OCI-LY1 (cell line): ENCODE measurements around the gene CTNND2.

Experiments used
- H2AFZ ChIP-seq: fragments of 200-600 bp; sonication (generic), shearing (Covaris generic); 2 replicates; pipeline ENCODE4 v1.6.0; 2014; ENCODE audit warnings: antibody characterized with exemption, mild to moderate bottlenecking, low read length
- H3F3A ChIP-seq: fragments of 200-600 bp; sonication (generic), shearing (Covaris generic); 2 replicates; pipeline ENCODE4 v1.6.0; 2014; ENCODE audit warnings: mild to moderate bottlenecking, antibody characterized with exemption, low read length, moderate library complexity; ENCODE audit not compliant: insufficient read depth
- H3K27ac ChIP-seq: fragments of 200-600 bp; sonication (generic); 2 replicates; pipeline ENCODE4 v1.5.1; 2014; ENCODE audit warnings: low read length, mixed run types, mild to moderate bottlenecking, low read depth; ENCODE audit not compliant: poor library complexity, severe bottlenecking
- H3K27me3 ChIP-seq: fragments of 200-600 bp; sonication (generic); 2 replicates; pipeline ENCODE4 v1.6.0; 2014; ENCODE audit warnings: antibody characterized with exemption, mild to moderate bottlenecking, low read length, moderate library complexity; ENCODE audit not compliant: insufficient read depth
- H3K36me3 ChIP-seq: fragments of 200-600 bp; sonication (generic); 2 replicates; pipeline ENCODE4 v1.6.1; 2014; ENCODE audit warnings: mild to moderate bottlenecking, antibody characterized with exemption, low read length, moderate library complexity, mixed read lengths; ENCODE audit not compliant: insufficient read depth
- H3K4me1 ChIP-seq: fragments of 200-600 bp; sonication (generic); 2 replicates; pipeline ENCODE4 v1.5.1; 2014; ENCODE audit warnings: mild to moderate bottlenecking, low read length, moderate library complexity; ENCODE audit not compliant: insufficient read depth, severe bottlenecking
- H3K4me2 ChIP-seq: fragments of 200-600 bp; sonication (generic), shearing (Covaris generic); 2 replicates; pipeline ENCODE4 v1.6.1; 2014; ENCODE audit warnings: low read length
- H3K4me3 ChIP-seq: fragments of 200-600 bp; sonication (generic); 2 replicates; pipeline ENCODE4 v1.5.1; 2014; ENCODE audit warnings: low read length, low read depth, mild to moderate bottlenecking, mixed read lengths; ENCODE audit not compliant: poor library complexity, severe bottlenecking
- H3K79me2 ChIP-seq: fragments of 200-600 bp; shearing (Covaris generic); 2 replicates; pipeline ENCODE4 v1.6.1; 2016; ENCODE audit warnings: mixed run types, low read length, mixed read lengths; ENCODE audit not compliant: insufficient read depth
- H3K9ac ChIP-seq: fragments of 200-600 bp; sonication (generic), shearing (Covaris generic); 2 replicates; pipeline ENCODE4 v1.6.1; 2014; ENCODE audit warnings: mild to moderate bottlenecking, low read length, mixed read lengths
- H3K9me2 ChIP-seq: fragments of 200-600 bp; sonication (generic), shearing (Covaris generic); 2 replicates; pipeline ENCODE4 v1.6.1; 2014; ENCODE audit warnings: low read depth, mild to moderate bottlenecking, low read length, mixed read lengths
- H3K9me3 ChIP-seq: fragments of 200-600 bp; shearing (Covaris generic); 2 replicates; pipeline ENCODE4 v1.6.1; 2014; ENCODE audit warnings: low read length, mixed read lengths
- H4K20me1 ChIP-seq: fragments of 200-600 bp; sonication (generic), shearing (Covaris generic); 2 replicates; pipeline ENCODE4 v1.6.0; 2016; ENCODE audit warnings: mild to moderate bottlenecking, low read length; ENCODE audit not compliant: insufficient read depth
- CTCF ChIP-seq: fragments of 200-600 bp; sonication (generic), shearing (Covaris generic); IDR thresholded peaks from 2 replicates; pipeline ENCODE4 v1.5.1; 2017; ENCODE audit warnings: mild to moderate bottlenecking, antibody characterized with exemption, low read length, moderate library complexity, mixed read lengths
- EZH2 ChIP-seq: fragments of 200-600 bp; sonication (generic), shearing (Covaris generic); IDR thresholded peaks from 2 replicates; pipeline ENCODE4 v1.8.0; 2017; ENCODE audit warnings: borderline replicate concordance, mixed run types, mild to moderate bottlenecking, antibody characterized with exemption, low read length, moderate library complexity, mixed read lengths

Gene CTNND2

GRCh38 chr5:10932426-10932825, 971.8 kb downstream of the CTNND2 start:
- Histone ChIP-seq H3F3A (no peaks in the 10 kb centered on the region), H3K4me3 (no peak overlapping the region), H3K27ac (no peak overlapping the region), H3K27me3 (no peaks in the 10 kb centered on the region), H3K9me2 (no peaks in the 10 kb centered on the region), H3K79me2 (no peaks in the 10 kb centered on the region), H3K4me1 (no peaks in the 10 kb centered on the region), H3K36me3 (no peaks in the 10 kb centered on the region), H2AFZ (no peak overlapping the region), H3K9ac (no peak overlapping the region), H4K20me1 (no peaks in the 10 kb centered on the region), H3K4me2 (no peak overlapping the region), H3K9me3 (peaks cover 3% of the 10 kb centered on the region; the same call in 1 of the 2 replicates)
- TF ChIP-seq EZH2 (no peak), CTCF (no peak)

DNA sequence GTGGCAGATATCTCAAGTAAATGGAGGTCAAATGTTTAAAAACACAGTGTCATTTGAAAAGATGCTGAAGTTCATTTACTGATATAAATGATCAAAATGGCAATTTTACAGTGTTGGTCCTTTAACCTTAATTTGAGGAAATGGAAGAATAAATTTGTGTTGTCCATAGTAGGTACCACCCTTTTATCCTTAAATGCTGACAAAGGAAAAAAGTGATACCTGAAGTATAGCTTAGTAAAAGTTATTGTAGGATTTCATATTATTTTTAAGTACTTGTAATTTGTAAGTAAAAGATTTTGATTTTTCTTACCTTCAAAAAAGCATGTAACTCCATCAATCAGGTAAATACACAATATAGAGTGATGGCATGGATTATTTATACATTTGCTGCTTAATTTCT, 976.6 kb downstream of the CTNND2 start:
- H2AFZ ChIP-seq: no peak overlapping the region

DNA sequence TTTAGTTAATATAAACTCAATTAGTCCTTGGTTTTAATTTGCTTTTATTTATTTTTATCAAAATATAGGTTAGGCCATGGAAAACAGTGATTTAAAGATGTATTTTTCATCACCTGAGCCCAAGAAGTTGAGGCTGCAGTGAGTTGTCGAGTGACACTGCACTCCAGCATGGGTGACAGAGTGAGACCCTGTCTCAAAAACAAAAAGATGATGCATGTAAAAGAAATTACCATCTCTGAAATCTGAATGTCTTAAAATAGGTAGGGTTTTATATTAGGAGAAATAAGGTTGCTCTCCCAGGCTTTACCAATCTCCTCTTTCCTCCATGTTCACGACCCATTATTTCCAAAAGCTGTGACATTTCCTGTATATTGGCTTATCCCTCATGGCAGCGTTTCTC, 980.9 kb downstream of the CTNND2 start:
- no peaks in the 10 kb centered on the region for H3F3A ChIP-seq
- H3K9me2 ChIP-seq: no peaks in the 10 kb centered on the region
- H2AFZ ChIP-seq: no peak overlapping the region
- no peaks in the 10 kb centered on the region for H3K79me2 ChIP-seq
- H3K36me3 ChIP-seq: no peaks in the 10 kb centered on the region
- no peak overlapping the region for H3K9ac ChIP-seq
- TF ChIP-seq EZH2: no peak
- TF ChIP-seq CTCF: no peak
- H4K20me1 ChIP-seq: no peaks in the 10 kb centered on the region
- H3K9me3 ChIP-seq: no peaks in the 10 kb centered on the region
- H3K27ac ChIP-seq: no peak overlapping the region
- no peak overlapping the region for H3K4me2 ChIP-seq
- H3K27me3 ChIP-seq: no peaks in the 10 kb centered on the region
- H3K4me1 ChIP-seq: no peaks in the 10 kb centered on the region
- H3K4me3 ChIP-seq: no peak overlapping the region

More for the DNA sequence above, 976.6 kb downstream of the CTNND2 start:
- Histone ChIP-seq H4K20me1 (no peaks in the 10 kb centered on the region), H3K27ac (no peak overlapping the region), H3K4me3 (no peak overlapping the region), H3K27me3 (no peaks in the 10 kb centered on the region), H3K4me2 (no peak overlapping the region), H3K36me3 (no peaks in the 10 kb centered on the region), H3K9ac (no peak overlapping the region), H3F3A (no peaks in the 10 kb centered on the region), H3K9me3 (peaks cover 3% of the 10 kb centered on the region; the same call in 1 of the 2 replicates), H3K9me2 (no peaks in the 10 kb centered on the region), H3K4me1 (no peaks in the 10 kb centered on the region), H3K79me2 (no peaks in the 10 kb centered on the region)
- TF ChIP-seq EZH2 (no peak), CTCF (no peak)
